ACHN (cell line): Measurements from ENCODE around the gene RTP3.

Experiments
- DNase-seq: peaks from one replicate; pipeline ENCODE4 v3.0.0-alpha.2; 2015
- in situ Hi-C: cut with HindIII; loops from 2 replicates; pipeline ENCODE4 v1.10.0; 2017; ENCODE audit warnings: low sequenced_read_pairs, low pct_ligation_motif_present, low pct_unique_long_range_greater_than_20kb

RTP3 gene

GRCh38 chr3:46467562-46467961 is 30.2 kb upstream of the RTP3 start:
- in situ Hi-C loops: no loop called here
- DNase-seq: no peak

GRCh38 chr3:46468753-46469600 is 28.8 kb upstream of the RTP3 start:
- in situ Hi-C loops: no loop called here
- DNase-seq: no peak

GRCh38 chr3:46469680-46470357 is 28.0 kb upstream of the RTP3 start:
- in situ Hi-C loops: no loop called here
- DNase-seq: no peak

- in situ Hi-C loops: no loop called here
- DNase-seq: no peak
These were observed 26.9 kb upstream of the RTP3 start for GRCh38 chr3:46470831-46471230.

- in situ Hi-C loops: no loop called here
- no peak for DNase-seq
These were observed 26.3 kb upstream of the RTP3 start for GRCh38 chr3:46471371-46471914.

GRCh38 chr3:46472736-46473135 is 25.0 kb upstream of the RTP3 start:
- in situ Hi-C loops: no loop called here
- DNase-seq: no peak

- DNase-seq: no peak
- in situ Hi-C loops: no loop called here
These were observed 20.6 kb upstream of the RTP3 start for GRCh38 chr3:46477145-46477544.

GRCh38 chr3:46477756-46478155 is 20.0 kb upstream of the RTP3 start:
- in situ Hi-C loops: no loop called here

GRCh38 chr3:46478341-46478740 is 19.4 kb upstream of the RTP3 start:
- DNase-seq: no peak
- in situ Hi-C loops: no loop called here

More at GRCh38 chr3:46477756-46478155, 20.0 kb upstream of the RTP3 start:
- DNase-seq: no peak

- in situ Hi-C loops: no loop called here
- DNase-seq: no peak
These were observed 18.8 kb upstream of the RTP3 start for GRCh38 chr3:46479021-46479420.

GRCh38 chr3:46479696-46480095 is 18.1 kb upstream of the RTP3 start:
- in situ Hi-C loops: no loop called here
- DNase-seq: no peak

- in situ Hi-C loops: no loop called here
- no peak for DNase-seq
These were observed 17.1 kb upstream of the RTP3 start for GRCh38 chr3:46480491-46481195.

- in situ Hi-C loops: no loop called here
- no peak for DNase-seq
These were observed 16.1 kb upstream of the RTP3 start for GRCh38 chr3:46481636-46482035.

- DNase-seq: no peak
- in situ Hi-C loops: no loop called here
These were observed 15.0 kb upstream of the RTP3 start for GRCh38 chr3:46482632-46483350.

- in situ Hi-C loops: no loop called here
- DNase-seq: no peak
These were observed 14.0 kb upstream of the RTP3 start for GRCh38 chr3:46483825-46484224.

- DNase-seq: no peak
- in situ Hi-C loops: no loop called here
These were observed 13.4 kb upstream of the RTP3 start for GRCh38 chr3:46484388-46484787.

GRCh38 chr3:46484911-46485778 is 12.6 kb upstream of the RTP3 start:
- in situ Hi-C loops: no loop called here
- no peak for DNase-seq

GRCh38 chr3:46485779-46486175 is 12.0 kb upstream of the RTP3 start:
- DNase-seq: no peak
- in situ Hi-C loops: no loop called here
